Smooth muscle cell (in vitro differentiated cells): ENCODE results near the gene IRAK1. TPM values are rescaled to one million over a fixed set of nuclear protein-coding genes. Genes with fewer than 3 reads are reported as not detected.

Source experiments
- DNase-seq: peaks from one replicate; lab custom pipeline; 2025; ENCODE audit not compliant: unreplicated experiment; lab: John Stamatoyannopoulos, UW
- H2AFZ ChIP-seq: fragments of 200-600 bp; sonication (generic); 2 replicates; pipeline ENCODE4 v1.6.0; 2016; ENCODE audit warnings: antibody characterized with exemption, low read depth, mild to moderate bottlenecking
- H3F3A ChIP-seq: fragments of 200-600 bp; sonication (generic); 2 replicates; pipeline ENCODE4 v1.6.0; 2017; ENCODE audit warnings: antibody characterized with exemption, low read depth
- H3K27ac ChIP-seq: fragments of 200-600 bp; sonication (generic); 2 replicates; pipeline ENCODE4 v1.5.1; 2016; ENCODE audit warnings: low read depth, mild to moderate bottlenecking
- H3K27me3 ChIP-seq: fragments of 200-600 bp; sonication (generic); 2 replicates; pipeline ENCODE4 v1.6.1; 2016; ENCODE audit warnings: low read depth, mild to moderate bottlenecking
- H3K36me3 ChIP-seq: fragments of 200-600 bp; sonication (generic); 2 replicates; pipeline ENCODE4 v1.5.1; 2016; ENCODE audit warnings: low read depth
- H3K4me1 ChIP-seq: fragments of 200-600 bp; sonication (generic); 2 replicates; pipeline ENCODE4 v1.5.1; 2016; ENCODE audit warnings: low read depth
- H3K4me2 ChIP-seq: fragments of 200-600 bp; sonication (generic); 2 replicates; pipeline ENCODE4 v1.6.0; 2016; ENCODE audit warnings: mild to moderate bottlenecking
- H3K4me3 ChIP-seq: fragments of 200-600 bp; sonication (generic); 2 replicates; pipeline ENCODE4 v1.5.1; 2016; ENCODE audit warnings: mild to moderate bottlenecking
- H3K79me2 ChIP-seq: fragments of 200-600 bp; sonication (generic); 2 replicates; pipeline ENCODE4 v1.6.0; 2016; ENCODE audit warnings: low read depth, mild to moderate bottlenecking
- H3K9ac ChIP-seq: fragments of 200-600 bp; sonication (generic); 2 replicates; pipeline ENCODE4 v1.6.0; 2016; ENCODE audit warnings: low read depth
- H3K9me3 ChIP-seq: fragments of 200-600 bp; sonication (generic); replicated peaks from 2 replicates; pipeline ENCODE4 v1.5.1; 2016; ENCODE audit warnings: low read depth
- H4K20me1 ChIP-seq: fragments of 200-600 bp; sonication (generic); 2 replicates; pipeline ENCODE4 v1.6.0; 2016; ENCODE audit warnings: low read depth
- CTCF ChIP-seq: fragments of 200-600 bp; sonication (generic); IDR thresholded peaks from 2 replicates; pipeline ENCODE4 v1.5.1; 2017; ENCODE audit warnings: borderline replicate concordance, mild to moderate bottlenecking, antibody characterized with exemption; ENCODE audit not compliant: insufficient read depth, poor library complexity, severe bottlenecking
- WGBS: methylation state at CpG from one replicate; pipeline ENCODE4 v1.1.7; 2016; ENCODE audit warnings: low lambda C conversion rate; 5-methylcytosine and 5-hydroxymethylcytosine counted together
- polyA plus RNA-seq: library from polyadenylated mRNA; unstranded; fragments of >200 nt; fragmentation: Nextera tagmentation; extraction: Ambion mirVana; gene quantifications from 2 replicates; pipeline ENCODE4 v1.2.1, GENCODE V29; 2016
- total RNA-seq: library from RNA; depleted of rRNA; stranded (reverse); fragments of >200 nt; gene quantifications from 2 replicates; pipeline ENCODE4 v1.2.3, GENCODE V29; 2014

IRAK1 gene
- total and polyA plus RNA-seq, 2 experiments from 2014 or later = 29.4 to 63.4 TPM

GRCh38 chrX:153989973-153990655 is 29.6 kb downstream of the IRAK1 start:
- no peaks in the 10 kb centered on the region for H3K27me3 ChIP-seq
- no peaks in the 10 kb centered on the region for H3K4me1 ChIP-seq
- 86% methylated on average over 14 of the region's 14 CpGs for WGBS
- no peaks in the 10 kb centered on the region for H4K20me1 ChIP-seq
- H2AFZ ChIP-seq = no peak overlapping the region
- no peak overlapping the region for H3K9ac ChIP-seq
- no peaks in the 10 kb centered on the region for H3K79me2 ChIP-seq
- no peak overlapping the region for H3K4me2 ChIP-seq
- H3K4me3 ChIP-seq = no peak overlapping the region
- no peak for TF ChIP-seq CTCF
- H3K27ac ChIP-seq = no peak overlapping the region
- H3K9me3 ChIP-seq = no peaks in the 10 kb centered on the region
- no peaks in the 10 kb centered on the region for H3F3A ChIP-seq
- DNase-seq = no peak
- H3K36me3 ChIP-seq = no peaks in the 10 kb centered on the region

- H2AFZ ChIP-seq = no peak overlapping the region
- H3K4me1 ChIP-seq = no peaks in the 10 kb centered on the region
- DNase-seq = no peak
- no peak overlapping the region for H3K4me3 ChIP-seq
- no peaks in the 10 kb centered on the region for H3F3A ChIP-seq
- no peak overlapping the region for H3K9ac ChIP-seq
- H3K79me2 ChIP-seq = no peaks in the 10 kb centered on the region
- no peak overlapping the region for H3K27ac ChIP-seq
- TF ChIP-seq CTCF = no peak
- H4K20me1 ChIP-seq = no peaks in the 10 kb centered on the region
- 87% methylated on average over 12 of the region's 12 CpGs for WGBS
- H3K27me3 ChIP-seq = no peaks in the 10 kb centered on the region
- H3K9me3 ChIP-seq = no peaks in the 10 kb centered on the region
- H3K4me2 ChIP-seq = no peak overlapping the region
- no peaks in the 10 kb centered on the region for H3K36me3 ChIP-seq
Observed at GRCh38 chrX:153988493-153988892, 31.2 kb downstream of the IRAK1 start.

GRCh38 chrX:153984351-153985178 is 35.1 kb downstream of the IRAK1 start:
- no peaks in the 10 kb centered on the region for H3F3A ChIP-seq
- H3K27ac ChIP-seq = no peak overlapping the region
- H3K36me3 ChIP-seq = no peaks in the 10 kb centered on the region
- H3K27me3 ChIP-seq = no peaks in the 10 kb centered on the region
- TF ChIP-seq CTCF = no peak
- no peak overlapping the region for H3K4me3 ChIP-seq
- H3K79me2 ChIP-seq = no peaks in the 10 kb centered on the region
- no peak overlapping the region for H2AFZ ChIP-seq
- no peak overlapping the region for H3K4me2 ChIP-seq
- 85% methylated on average over 20 of the region's 20 CpGs for WGBS
- no peaks in the 10 kb centered on the region for H3K9me3 ChIP-seq
- DNase-seq = no peak
- no peaks in the 10 kb centered on the region for H3K4me1 ChIP-seq
- no peak overlapping the region for H3K9ac ChIP-seq
- H4K20me1 ChIP-seq = no peaks in the 10 kb centered on the region
